HG02840 (cell line): Measurements from ENCODE around the gene IGHMBP2.

ENCODE experiments used
- ATAC-seq: cut with Tn5 transposase; IDR thresholded peaks from one replicate; pipeline ENCODE4 v1.9.1; 2021; ENCODE audit warnings: mild to moderate bottlenecking, moderate library complexity, moderate number of reproducible peaks; ENCODE audit not compliant: unreplicated experiment, low FRiP score

The IGHMBP2 gene

GRCh38 chr11:68925611-68926010 is 21.9 kb downstream of the IGHMBP2 start:
- ATAC-seq: no peak

GRCh38 chr11:68927280-68928135 is 23.8 kb downstream of the IGHMBP2 start:
- no peak for ATAC-seq

GRCh38 chr11:68928136-68928880 is 24.6 kb downstream of the IGHMBP2 start:
- ATAC-seq: no peak

- no peak for ATAC-seq
Observed at GRCh38 chr11:68929135-68929534, 25.4 kb downstream of the IGHMBP2 start.

GRCh38 chr11:68929706-68930570 is 26.2 kb downstream of the IGHMBP2 start:
- ATAC-seq: no peak

GRCh38 chr11:68930991-68931855 is 27.5 kb downstream of the IGHMBP2 start:
- ATAC-seq: no peak

- ATAC-seq: no peak
Observed at GRCh38 chr11:68931911-68932310, 28.2 kb downstream of the IGHMBP2 start.

- ATAC-seq: no peak
Observed at GRCh38 chr11:68932358-68932757, 28.7 kb downstream of the IGHMBP2 start.

- no peak for ATAC-seq
Observed at GRCh38 chr11:68932933-68933577, 29.4 kb downstream of the IGHMBP2 start.

GRCh38 chr11:68933605-68934320 is 30.1 kb downstream of the IGHMBP2 start:
- ATAC-seq: no peak

- no peak for ATAC-seq
Observed at GRCh38 chr11:68934321-68934645, 30.6 kb downstream of the IGHMBP2 start.

- ATAC-seq: no peak
Observed at GRCh38 chr11:68934666-68935065, 31.0 kb downstream of the IGHMBP2 start.

- no peak for ATAC-seq
Observed at GRCh38 chr11:68935066-68935465, 31.4 kb downstream of the IGHMBP2 start.

GRCh38 chr11:68935516-68936357 is 32.0 kb downstream of the IGHMBP2 start:
- ATAC-seq: no peak

- ATAC-seq: no peak
Observed at GRCh38 chr11:68936358-68936636, 32.6 kb downstream of the IGHMBP2 start.

GRCh38 chr11:68936676-68937620 is 33.3 kb downstream of the IGHMBP2 start:
- no peak for ATAC-seq

GRCh38 chr11:68938088-68938487 is 34.4 kb downstream of the IGHMBP2 start:
- ATAC-seq: no peak
